WTC11 (cell line): ENCODE data around the gene SLC12A2. TPM values are rescaled to one million over a fixed set of nuclear protein-coding genes. Genes with fewer than 3 reads are reported as not detected.

Experiments
- ATAC-seq: fragments of 200-7000 bp; cut with Tn5 transposase; 2 replicates; pipeline ENCODE4 v1.10.0; 2021; ENCODE audit warnings: mild to moderate bottlenecking, moderate library complexity
- CTCF ChIA-PET: fragments of 300-600 bp; sonication (Branson Sonifier 250); formaldehyde crosslinking; loops from one replicate; lab custom pipeline; 2021; ENCODE audit warnings: antibody characterized with exemption; lab: Charles Lee
- POLR2A ChIA-PET: fragments of 350-600 bp; sonication (Branson Sonifier 250); formaldehyde crosslinking; loops from one replicate; lab custom pipeline; 2021; ENCODE audit warnings: antibody characterized with exemption; lab: Charles Lee
- DNase-seq: peaks from one replicate; pipeline ENCODE4 v3.0.0; 2021; ENCODE audit warnings: low spot score
- H3K27ac Mint-ChIP-seq: 2 replicates; pipeline ENCODE4 v1.8.0; 2021; ENCODE audit warnings: mixed read lengths
- H3K27me3 Mint-ChIP-seq: 2 replicates; pipeline ENCODE4 v1.8.0; 2021; ENCODE audit warnings: low read depth, mild to moderate bottlenecking, moderate library complexity, mixed read lengths
- H3K36me3 Mint-ChIP-seq: 2 replicates; pipeline ENCODE4 v1.8.0; 2021; ENCODE audit warnings: mixed read lengths
- H3K4me1 Mint-ChIP-seq: 2 replicates; pipeline ENCODE4 v1.8.0; 2022; ENCODE audit warnings: mixed read lengths
- H3K4me3 Mint-ChIP-seq: 2 replicates; pipeline ENCODE4 v1.8.0; 2021; ENCODE audit warnings: mild to moderate bottlenecking, moderate library complexity, mixed read lengths
- H3K9me3 Mint-ChIP-seq: 2 replicates; pipeline ENCODE4 v1.8.0; 2021; ENCODE audit warnings: mixed read lengths
- AR ChIP-seq: fragments of 250-450 bp; sonication (Bioruptor Pico); IDR thresholded peaks from 2 replicates; pipeline ENCODE4 v1.9.0; 2021; ENCODE audit warnings: mild to moderate bottlenecking
- CBFB ChIP-seq: sonication (generic); formaldehyde crosslinking; IDR thresholded peaks from 2 replicates; pipeline ENCODE4 v1.8.1; 2022; ENCODE audit warnings: mild to moderate bottlenecking, low read depth, missing genetic modification reagents
- CREM ChIP-seq: sonication (generic); formaldehyde crosslinking; IDR thresholded peaks from 2 replicates; pipeline ENCODE4 v1.8.1; 2022; ENCODE audit warnings: mild to moderate bottlenecking, missing genetic modification reagents, moderate library complexity
- E2F5 ChIP-seq: sonication (generic); formaldehyde crosslinking; IDR thresholded peaks from 2 replicates; pipeline ENCODE4 v1.8.1; 2022; ENCODE audit warnings: mild to moderate bottlenecking, moderate library complexity, missing genetic modification reagents
- EMX1 ChIP-seq: fragments of 250-450 bp; sonication (Bioruptor Pico); IDR thresholded peaks from 2 replicates; pipeline ENCODE4 v1.8.0; 2021; ENCODE audit warnings: mild to moderate bottlenecking
- HMGA2 ChIP-seq: fragments of 250-450 bp; sonication (Bioruptor Pico); IDR thresholded peaks from 2 replicates; pipeline ENCODE4 v1.4.0; 2021; ENCODE audit warnings: mild to moderate bottlenecking, moderate library complexity
- MLX ChIP-seq: sonication (generic); formaldehyde crosslinking; IDR thresholded peaks from 2 replicates; pipeline ENCODE4 v1.8.1; 2023; ENCODE audit warnings: mild to moderate bottlenecking, missing genetic modification reagents, moderate library complexity
- NR3C1 ChIP-seq: sonication (generic); formaldehyde crosslinking; conservative IDR thresholded peaks from 2 replicates; pipeline ENCODE4 v1.8.1; 2023; ENCODE audit warnings: low read depth, mild to moderate bottlenecking, missing genetic modification reagents
- OVOL2 ChIP-seq: fragments of 250-450 bp; sonication (Bioruptor Pico); IDR thresholded peaks from 2 replicates; pipeline ENCODE4 v1.9.0; 2021; ENCODE audit warnings: mild to moderate bottlenecking, borderline replicate concordance
- PRRX2 ChIP-seq: fragments of 250-450 bp; sonication (Bioruptor Pico); IDR thresholded peaks from 2 replicates; pipeline ENCODE4 v1.8.0; 2021; ENCODE audit warnings: mild to moderate bottlenecking
- RORB ChIP-seq: fragments of 250-450 bp; sonication (Bioruptor Pico); IDR thresholded peaks from 2 replicates; pipeline ENCODE4 v1.9.0; 2021; ENCODE audit warnings: mild to moderate bottlenecking
- ZNF219 ChIP-seq: sonication (generic); formaldehyde crosslinking; IDR thresholded peaks from 2 replicates; pipeline ENCODE4 v1.8.0; 2023; ENCODE audit warnings: missing genetic modification reagents, mild to moderate bottlenecking, borderline replicate concordance
- ZNF263 ChIP-seq: sonication (generic); formaldehyde crosslinking; IDR thresholded peaks from 2 replicates; pipeline ENCODE4 v1.8.1; 2022; ENCODE audit warnings: low read depth, mild to moderate bottlenecking, moderate library complexity, missing genetic modification reagents
- ZNF671 ChIP-seq: fragments of 250-450 bp; sonication (Bioruptor Pico); IDR thresholded peaks from 2 replicates; pipeline ENCODE4 v1.8.0; 2021; ENCODE audit warnings: mild to moderate bottlenecking
- total RNA-seq: library from RNA; stranded (reverse); gene quantifications from 3 replicates; pipeline ENCODE4 v1.2.3, GENCODE V29; 2021
- TF ChIP-seq, protein P1 (sequence below): sonication (generic); formaldehyde crosslinking; IDR thresholded peaks from 2 replicates; pipeline ENCODE4 v1.8.1; 2023; ENCODE audit warnings: mild to moderate bottlenecking, missing genetic modification reagents, borderline replicate concordance

The SLC12A2 gene
- total RNA-seq, 1 experiment from 2014 or later: 8.4 TPM

DNA sequence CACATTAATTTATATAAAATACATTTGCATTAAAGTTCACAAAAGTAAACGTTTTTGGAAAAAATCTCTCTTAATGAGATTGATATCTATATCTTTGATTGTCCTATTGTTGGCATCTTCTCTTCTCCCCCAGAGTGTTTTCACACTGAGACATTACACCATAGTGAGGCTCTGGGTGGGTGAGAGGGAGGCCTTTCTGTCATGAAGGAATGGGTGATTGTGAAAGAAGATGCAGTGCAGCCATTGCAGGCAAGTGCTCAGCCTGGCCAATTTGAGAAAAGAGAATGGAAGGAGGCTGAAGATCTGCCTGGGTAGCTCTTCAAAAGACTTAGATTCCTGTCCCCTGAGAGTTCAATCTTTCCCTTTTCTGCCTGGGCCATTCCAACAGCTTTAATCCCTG, 140.8 kb downstream of the SLC12A2 start:
- no peak for TF ChIP-seq PRRX2 (CRISPR knock-in tag)
- ATAC-seq: no peak
- Mint-ChIP-seq H3K9me3 (no peaks in the 10 kb centered on the region; the same call in 1 of the 2 replicates), H3K36me3 (no peaks in the 10 kb centered on the region), H3K27me3 (no peaks in the 10 kb centered on the region), H3K27ac (no peak overlapping the region), H3K4me1 (no peaks in the 10 kb centered on the region), H3K4me3 (no peak overlapping the region)
- POLR2A ChIA-PET: no interaction called here
- CTCF ChIA-PET: interaction anchor here (0.5 kb wide), 1 partner anchor 23 kb away, joined by 3 read pairs; no protein-coding TSS in a partner anchor
- no peak for DNase-seq

GRCh38 chr5:128225245-128226030, 141.9 kb downstream of the SLC12A2 start:
- ChIA-PET POLR2A (no interaction called here), CTCF (no interaction called here)

DNA sequence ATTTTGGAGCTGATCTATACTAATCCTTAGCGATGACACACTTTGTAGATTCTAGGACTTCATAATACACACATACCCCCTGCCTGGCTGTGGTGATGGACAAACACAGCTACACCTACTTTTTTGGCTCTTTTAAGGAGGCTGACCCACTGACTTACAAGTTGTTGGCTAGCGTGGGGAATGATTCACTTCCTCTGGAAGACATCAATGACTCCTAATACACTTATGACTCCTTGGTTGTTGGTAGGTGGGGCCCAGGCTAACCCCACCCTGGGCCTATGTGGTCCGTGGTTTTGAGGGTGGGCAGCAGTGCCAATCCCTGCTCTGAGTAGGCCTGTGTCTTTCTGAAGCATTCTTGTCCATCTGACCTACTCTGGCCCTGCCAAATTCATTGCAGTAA, 144.4 kb downstream of the SLC12A2 start:
- CTCF ChIA-PET: no interaction called here
- ATAC-seq (no peak), DNase-seq (no peak)
- no peaks in the 10 kb centered on the region for H3K4me1 Mint-ChIP-seq
- peaks cover 9% of the 10 kb centered on the region; the same call in 1 of the 2 replicates for H3K9me3 Mint-ChIP-seq
- no peaks in the 10 kb centered on the region for H3K27me3 Mint-ChIP-seq
- no peak overlapping the region for H3K4me3 Mint-ChIP-seq
- TF ChIP-seq RORB (CRISPR knock-in tag) (no peak), ZNF671 (CRISPR knock-in tag) (no peak)
- POLR2A ChIA-PET: no interaction called here
- no peaks in the 10 kb centered on the region for H3K36me3 Mint-ChIP-seq
- H3K27ac Mint-ChIP-seq: no peak overlapping the region

More at GRCh38 chr5:128225245-128226030, 141.9 kb downstream of the SLC12A2 start:
- H3K27ac Mint-ChIP-seq: no peak overlapping the region
- no peaks in the 10 kb centered on the region for H3K4me1 Mint-ChIP-seq
- peaks cover 3% of the 10 kb centered on the region for H3K9me3 Mint-ChIP-seq
- DNase-seq (no peak), ATAC-seq (no peak)
- no peak overlapping the region for H3K4me3 Mint-ChIP-seq
- no peaks in the 10 kb centered on the region for H3K27me3 Mint-ChIP-seq
- H3K36me3 Mint-ChIP-seq: no peaks in the 10 kb centered on the region
- TF ChIP-seq CREM (CRISPR knock-in tag): no peak
- TF ChIP-seq EMX1 (CRISPR knock-in tag): no peak

DNA sequence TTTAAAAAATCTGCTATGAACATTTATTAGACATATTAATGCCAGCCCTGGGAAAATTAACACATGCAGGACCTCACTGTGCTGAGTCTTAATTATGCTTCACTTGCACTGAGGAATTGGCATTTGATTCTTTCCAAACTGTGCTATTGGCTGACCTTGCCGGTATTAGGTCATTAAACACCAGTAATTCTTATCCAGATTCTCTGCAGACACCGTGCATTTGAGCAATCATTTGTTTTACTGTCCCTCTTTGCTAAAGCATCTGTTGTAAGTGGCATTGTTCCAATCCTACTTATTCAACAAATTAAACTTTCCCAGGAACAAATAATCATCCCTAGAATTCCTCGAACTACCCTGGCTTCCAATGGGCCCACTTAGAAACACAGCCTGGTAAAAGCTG, 145.0 kb downstream of the SLC12A2 start:
- Mint-ChIP-seq H3K36me3 (no peaks in the 10 kb centered on the region), H3K27me3 (no peaks in the 10 kb centered on the region), H3K4me1 (no peaks in the 10 kb centered on the region), H3K27ac (no peak overlapping the region), H3K9me3 (peaks cover 9% of the 10 kb centered on the region; the same call in 1 of the 2 replicates), H3K4me3 (no peak overlapping the region)
- TF ChIP-seq ZNF219 (CRISPR knock-in tag): no peak
- no peak for TF ChIP-seq OVOL2
- no peak for DNase-seq
- ChIA-PET CTCF (no interaction called here), POLR2A (no interaction called here)
- ATAC-seq: no peak

GRCh38 chr5:128234928-128235641, 151.5 kb downstream of the SLC12A2 start:
- Mint-ChIP-seq H3K36me3 (no peaks in the 10 kb centered on the region), H3K4me3 (no peak overlapping the region), H3K27me3 (no peaks in the 10 kb centered on the region), H3K4me1 (peaks cover 10% of the 10 kb centered on the region), H3K9me3 (peaks cover 9% of the 10 kb centered on the region; the same call in 1 of the 2 replicates), H3K27ac (no peak overlapping the region)
- ChIA-PET CTCF (no interaction called here), POLR2A (no interaction called here)
- no peak for DNase-seq
- peak; percentile 26; the same call in 1 of the 2 replicates for ATAC-seq
- TF ChIP-seq E2F5 (CRISPR knock-in tag) (no peak), ZNF263 (CRISPR knock-in tag) (no peak), AR (CRISPR knock-in tag) (no peak), MLX (CRISPR knock-in tag) (no peak), PRRX2 (CRISPR knock-in tag) (no peak), CBFB (CRISPR knock-in tag) (no peak), HMGA2 (CRISPR knock-in tag) (no peak), NR3C1 (CRISPR knock-in tag) (no peak)
- TF ChIP-seq, protein P1, sequence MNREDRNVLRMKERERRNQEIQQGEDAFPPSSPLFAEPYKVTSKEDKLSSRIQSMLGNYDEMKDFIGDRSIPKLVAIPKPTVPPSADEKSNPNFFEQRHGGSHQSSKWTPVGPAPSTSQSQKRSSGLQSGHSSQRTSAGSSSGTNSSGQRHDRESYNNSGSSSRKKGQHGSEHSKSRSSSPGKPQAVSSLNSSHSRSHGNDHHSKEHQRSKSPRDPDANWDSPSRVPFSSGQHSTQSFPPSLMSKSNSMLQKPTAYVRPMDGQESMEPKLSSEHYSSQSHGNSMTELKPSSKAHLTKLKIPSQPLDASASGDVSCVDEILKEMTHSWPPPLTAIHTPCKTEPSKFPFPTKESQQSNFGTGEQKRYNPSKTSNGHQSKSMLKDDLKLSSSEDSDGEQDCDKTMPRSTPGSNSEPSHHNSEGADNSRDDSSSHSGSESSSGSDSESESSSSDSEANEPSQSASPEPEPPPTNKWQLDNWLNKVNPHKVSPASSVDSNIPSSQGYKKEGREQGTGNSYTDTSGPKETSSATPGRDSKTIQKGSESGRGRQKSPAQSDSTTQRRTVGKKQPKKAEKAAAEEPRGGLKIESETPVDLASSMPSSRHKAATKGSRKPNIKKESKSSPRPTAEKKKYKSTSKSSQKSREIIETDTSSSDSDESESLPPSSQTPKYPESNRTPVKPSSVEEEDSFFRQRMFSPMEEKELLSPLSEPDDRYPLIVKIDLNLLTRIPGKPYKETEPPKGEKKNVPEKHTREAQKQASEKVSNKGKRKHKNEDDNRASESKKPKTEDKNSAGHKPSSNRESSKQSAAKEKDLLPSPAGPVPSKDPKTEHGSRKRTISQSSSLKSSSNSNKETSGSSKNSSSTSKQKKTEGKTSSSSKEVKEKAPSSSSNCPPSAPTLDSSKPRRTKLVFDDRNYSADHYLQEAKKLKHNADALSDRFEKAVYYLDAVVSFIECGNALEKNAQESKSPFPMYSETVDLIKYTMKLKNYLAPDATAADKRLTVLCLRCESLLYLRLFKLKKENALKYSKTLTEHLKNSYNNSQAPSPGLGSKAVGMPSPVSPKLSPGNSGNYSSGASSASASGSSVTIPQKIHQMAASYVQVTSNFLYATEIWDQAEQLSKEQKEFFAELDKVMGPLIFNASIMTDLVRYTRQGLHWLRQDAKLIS (CRISPR knock-in tag): no peak
